Stimulated activated CD4-positive, alpha-beta T cell treated with anti-CD3 and anti-CD28 coated beads, TNF-alpha, amount 100 ng/mL, for 4 hours (primary cell): ENCODE data around the gene DSCAML1.

ENCODE experiments used
- DNase-seq, 3 experiments: peaks; one replicate each; pipeline ENCODE4 v3.0.0-alpha.2; 2020; ENCODE audit warnings: low read depth in 3 of 3

Gene DSCAML1

DNA sequence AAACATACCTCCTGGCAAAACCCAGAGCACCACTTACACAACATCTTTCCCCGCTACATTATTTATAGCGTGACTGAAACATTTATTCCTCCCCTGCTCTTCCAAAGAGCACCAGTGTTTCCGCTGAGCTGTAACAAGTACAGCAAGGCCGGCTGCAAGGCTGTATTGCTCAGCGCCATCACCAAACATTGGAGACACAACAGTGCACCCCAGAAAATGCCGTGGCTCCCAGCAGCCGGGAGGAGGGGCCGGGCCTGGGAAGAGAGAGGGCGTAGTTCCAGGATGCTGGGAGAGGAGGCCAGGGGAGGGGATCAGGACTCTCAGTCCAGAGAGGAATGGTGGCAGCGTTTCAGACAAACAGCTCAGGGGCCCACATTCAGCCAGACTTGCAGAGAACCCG is 133.2 kb downstream of the DSCAML1 start:
- DNase-seq: no peak

DNA sequence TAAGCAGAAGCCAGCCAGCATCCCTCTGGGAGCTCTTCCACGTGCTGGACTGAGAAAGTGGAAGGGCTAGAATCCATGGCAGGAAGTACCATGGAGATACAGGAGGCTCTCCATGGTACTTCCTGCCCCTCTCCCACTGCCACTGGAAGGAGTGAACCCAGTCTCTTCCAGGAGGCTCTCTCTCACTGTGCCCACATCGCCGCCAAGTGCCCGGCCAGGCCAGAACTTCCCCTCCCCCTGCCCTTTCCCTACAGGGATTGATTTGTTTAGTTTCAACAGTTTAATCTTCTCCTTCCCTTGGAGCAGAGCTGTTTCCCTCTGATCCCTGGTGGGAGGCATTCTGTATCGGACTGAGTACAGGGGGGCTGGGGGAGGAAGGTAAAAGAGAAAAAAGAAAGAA is 133.6 kb downstream of the DSCAML1 start:
- no peak for DNase-seq

DNA sequence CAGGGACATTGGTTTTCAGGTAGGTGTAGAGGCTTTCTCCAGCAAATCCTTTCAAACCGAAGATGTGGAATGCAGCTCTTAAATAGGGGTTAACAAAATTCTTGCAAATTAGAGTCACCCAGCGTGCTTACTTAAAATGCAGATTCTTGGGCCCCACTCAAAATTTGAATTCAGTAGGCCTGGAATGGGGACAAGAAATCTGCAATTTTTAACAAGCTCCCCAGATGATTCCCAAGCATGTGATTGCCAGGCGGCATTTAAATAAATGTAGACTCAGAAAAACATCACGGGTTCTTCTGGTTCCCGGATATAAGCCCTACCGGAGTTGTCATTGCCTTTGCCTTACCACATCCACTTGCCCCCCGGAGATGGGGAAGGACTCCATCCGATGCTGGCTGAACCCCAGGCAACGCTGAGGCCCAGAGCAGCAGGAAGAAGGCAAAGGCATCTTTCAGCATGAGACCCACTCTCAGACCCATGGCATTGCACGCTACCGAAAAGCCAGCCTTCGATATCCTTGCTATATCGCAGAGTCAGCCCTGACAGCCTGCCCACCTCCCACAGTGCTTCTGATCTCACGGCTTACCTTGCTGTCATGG is 134.2 kb downstream of the DSCAML1 start:
- DNase-seq: no peak

DNA sequence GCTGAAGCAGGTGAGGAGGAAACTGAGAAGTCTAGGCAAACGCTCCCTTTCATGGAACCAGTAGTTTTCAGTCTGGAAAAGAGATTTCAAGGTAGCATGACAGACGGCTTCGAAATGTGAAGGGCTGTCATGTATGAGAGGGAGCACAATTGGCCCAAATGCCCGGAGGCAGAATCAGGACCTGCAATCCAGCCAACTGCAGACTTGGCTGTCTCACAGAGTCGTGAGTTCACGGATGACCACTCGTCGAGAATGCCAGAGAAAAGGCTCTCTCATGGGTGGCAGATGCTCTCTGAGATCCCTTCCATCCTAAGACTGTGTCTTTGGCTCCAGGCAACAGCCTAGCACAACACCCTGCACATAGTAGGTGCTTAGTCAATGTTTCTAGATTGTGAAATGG is 134.8 kb downstream of the DSCAML1 start:
- DNase-seq: no peak

DNA sequence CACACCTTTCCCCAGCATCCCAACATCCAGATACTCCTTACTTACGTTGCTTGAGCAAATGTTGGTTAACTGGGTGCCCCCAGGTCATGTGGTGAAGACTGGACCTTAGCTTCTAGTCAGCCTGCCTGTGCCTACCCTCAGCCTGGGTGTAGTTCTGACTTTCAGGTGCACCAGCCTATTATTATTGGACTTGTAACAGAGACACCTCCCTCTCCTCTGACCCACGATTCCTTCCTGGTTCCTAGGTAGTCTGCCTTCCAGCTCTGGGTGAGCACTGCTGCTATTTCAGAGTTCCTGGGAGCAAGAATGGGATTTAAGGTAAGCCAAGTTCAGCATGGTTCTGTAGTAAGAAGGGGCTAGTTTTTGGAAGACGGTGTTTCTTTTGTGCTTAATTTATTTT is 138.2 kb downstream of the DSCAML1 start:
- no peak for DNase-seq

DNA sequence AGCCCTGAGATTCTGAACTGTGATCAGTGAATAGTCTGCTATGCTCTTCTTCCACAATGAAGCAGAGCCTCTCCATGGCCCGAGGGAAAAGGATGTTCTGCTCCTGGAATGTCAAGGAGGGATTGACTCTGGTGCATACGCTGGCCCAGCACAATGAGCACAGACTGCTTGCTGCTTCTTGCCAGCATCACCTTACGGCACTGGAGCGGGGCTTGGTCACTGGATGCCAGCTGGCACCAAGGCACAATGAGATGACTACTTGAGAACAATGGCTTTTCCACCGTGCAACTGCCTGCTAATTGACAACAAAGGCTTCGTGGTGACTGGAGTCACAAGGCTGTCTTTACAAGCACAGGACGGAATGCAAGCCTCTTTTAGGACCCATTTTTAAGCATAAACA is 139.2 kb downstream of the DSCAML1 start:
- no peak for DNase-seq

DNA sequence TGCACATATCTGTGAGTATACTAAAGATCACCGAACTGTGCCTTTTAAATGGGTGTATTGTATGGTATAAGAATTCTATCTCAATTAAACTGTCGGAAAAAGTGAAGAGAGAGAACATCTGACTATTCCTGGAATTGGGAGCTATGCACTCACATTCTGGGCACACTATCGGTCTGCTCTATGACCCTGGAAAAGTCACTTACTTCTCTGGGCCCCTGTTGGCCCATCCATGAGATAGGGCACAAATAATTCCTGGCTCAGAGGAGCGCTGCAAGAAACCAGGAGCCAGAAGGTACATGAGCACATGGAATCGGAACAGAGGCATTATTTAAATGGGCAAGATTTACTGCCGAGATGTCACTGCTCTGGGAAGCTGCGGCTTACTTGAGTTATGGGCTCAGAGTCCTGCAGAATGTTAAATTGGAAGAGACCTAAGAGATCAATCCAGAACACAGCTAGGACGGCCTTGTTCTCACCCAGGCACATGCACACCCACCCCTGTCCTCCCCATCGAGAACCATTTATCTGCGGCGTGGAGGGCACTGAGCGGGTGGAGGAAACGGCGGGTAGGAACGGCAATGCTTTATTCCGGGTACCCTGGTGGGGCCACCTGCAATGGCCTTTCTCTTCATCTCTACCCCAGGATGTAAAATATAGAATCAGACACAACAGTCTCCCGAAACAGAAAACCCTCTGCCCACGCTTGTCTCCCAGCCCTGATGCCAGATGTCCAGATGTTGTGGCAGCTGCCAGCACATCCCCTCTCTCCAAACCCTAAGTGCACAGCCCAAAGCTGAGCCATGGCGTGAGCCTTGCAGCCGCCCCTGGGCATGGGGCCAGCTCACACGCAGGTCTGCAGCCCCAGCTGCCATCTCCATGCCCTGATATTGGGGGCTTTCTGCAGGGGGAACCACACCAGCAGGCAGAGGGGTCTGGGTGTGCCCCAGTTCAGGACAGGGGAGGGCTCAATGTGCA is 142.4 kb downstream of the DSCAML1 start:
- DNase-seq: no peak

DNA sequence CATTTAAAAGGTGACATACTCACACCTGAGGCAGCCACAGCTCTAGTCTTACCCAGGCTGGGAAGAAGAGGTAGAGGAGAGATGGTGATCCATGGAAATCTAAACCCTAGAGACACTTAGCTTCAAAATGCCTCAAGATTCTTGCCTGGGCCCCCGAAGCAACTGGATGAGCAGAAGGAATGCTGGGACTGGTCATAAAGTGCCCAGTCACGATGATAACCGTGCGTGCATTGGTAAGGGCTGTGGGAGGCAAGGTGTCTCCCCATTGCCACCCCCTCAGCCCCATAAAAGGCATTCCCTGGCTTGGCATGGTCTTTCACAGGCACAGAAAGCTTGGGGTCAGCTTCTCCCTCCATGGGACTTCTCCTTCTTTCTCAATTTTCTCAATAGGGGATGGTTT is 144.5 kb downstream of the DSCAML1 start:
- DNase-seq: no peak

DNA sequence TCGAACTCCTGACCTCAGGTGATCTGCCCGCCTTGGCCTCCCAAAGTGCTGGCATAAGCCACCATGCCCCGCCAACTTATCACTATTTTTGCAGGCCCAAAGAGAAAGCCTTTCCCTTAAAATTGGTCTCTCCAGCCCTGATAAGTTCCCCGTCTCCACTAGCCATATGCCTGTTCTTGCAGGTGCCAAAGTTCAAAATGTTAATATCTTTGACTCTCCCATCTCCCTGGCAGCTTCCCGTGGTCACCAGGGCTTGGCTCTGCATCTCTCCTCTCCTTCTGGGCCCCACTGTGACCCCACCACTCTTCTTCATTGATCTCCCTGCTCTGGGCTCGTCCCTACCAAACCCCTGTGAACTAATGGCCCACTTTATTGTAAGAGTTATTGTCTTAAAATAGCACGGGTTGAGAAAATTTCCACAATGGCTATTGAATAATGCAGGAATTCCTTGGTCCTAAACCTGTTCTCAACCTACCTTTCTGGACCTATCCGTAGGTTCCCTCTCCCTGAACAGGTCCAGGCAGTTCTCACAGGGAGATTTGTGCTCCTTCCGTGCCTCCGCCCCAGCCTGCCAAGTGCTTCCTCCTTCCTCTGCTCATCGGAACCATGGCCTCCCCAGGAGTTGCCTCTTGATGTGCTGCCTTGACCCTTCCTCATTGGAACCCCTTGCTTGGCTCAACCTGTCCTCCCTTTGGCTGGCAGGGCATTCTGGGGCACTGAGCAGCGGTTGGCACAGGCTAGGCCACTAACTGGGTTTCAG is 147.5 kb downstream of the DSCAML1 start:
- no peak for DNase-seq

DNA sequence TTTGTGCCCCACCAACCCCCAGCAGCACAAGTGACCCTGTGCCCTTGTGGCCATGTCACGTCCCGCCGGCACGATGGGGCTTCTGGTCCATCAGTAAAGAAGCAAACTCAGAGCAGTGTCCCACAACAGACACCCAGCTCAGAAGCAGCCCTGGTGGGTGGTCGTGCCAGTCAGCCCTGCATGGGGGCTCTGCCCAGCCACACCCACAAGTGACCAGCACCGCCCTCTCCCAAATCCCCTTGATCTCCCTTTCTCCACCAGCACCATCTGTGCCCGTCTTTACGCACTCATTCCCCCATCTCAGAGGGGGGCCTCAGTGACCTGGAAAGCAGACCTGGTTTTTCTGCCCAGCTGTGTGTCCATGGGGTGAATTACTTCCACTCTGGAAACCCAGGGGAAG is 149.1 kb downstream of the DSCAML1 start:
- DNase-seq: no peak

DNA sequence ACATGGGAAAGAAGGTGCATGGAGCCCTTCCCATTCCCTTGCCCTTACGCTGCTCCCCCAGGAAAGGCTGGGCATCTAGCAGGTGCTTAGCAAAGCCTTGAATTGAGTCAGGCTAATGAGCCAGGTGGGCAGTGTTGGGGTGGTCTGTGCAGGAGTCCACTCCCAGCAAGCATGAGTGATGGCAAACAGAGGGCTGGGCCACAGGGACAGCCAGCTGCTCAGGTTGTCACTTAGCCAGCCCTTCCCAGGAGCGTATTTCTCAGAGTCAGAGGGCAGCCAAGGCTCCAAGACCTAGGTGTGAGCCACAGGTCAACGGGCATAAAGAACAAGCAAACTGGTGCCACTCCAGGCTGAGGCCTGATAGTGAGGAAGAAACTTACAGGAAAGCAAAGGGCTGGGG is 149.8 kb downstream of the DSCAML1 start:
- no peak for DNase-seq

DNA sequence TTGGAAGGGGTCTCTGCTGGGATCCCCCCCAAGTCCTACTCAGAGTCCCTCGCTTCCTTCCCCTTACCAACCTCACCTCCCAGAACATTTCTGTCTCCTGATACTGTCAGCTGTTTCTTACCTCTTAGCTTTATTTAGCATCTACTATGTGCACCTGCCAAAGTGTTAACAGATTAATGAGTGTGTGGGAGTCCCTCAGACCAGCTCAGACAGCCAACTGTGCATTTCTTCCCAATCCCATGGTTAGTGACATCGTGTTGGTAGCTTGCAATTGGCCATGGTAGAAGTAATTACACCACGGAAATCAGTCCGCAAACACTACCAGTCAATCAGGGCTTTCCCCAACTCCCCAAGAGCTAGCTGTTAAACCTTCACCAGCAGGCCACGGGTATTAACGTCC is 150.6 kb downstream of the DSCAML1 start:
- DNase-seq: no peak

DNA sequence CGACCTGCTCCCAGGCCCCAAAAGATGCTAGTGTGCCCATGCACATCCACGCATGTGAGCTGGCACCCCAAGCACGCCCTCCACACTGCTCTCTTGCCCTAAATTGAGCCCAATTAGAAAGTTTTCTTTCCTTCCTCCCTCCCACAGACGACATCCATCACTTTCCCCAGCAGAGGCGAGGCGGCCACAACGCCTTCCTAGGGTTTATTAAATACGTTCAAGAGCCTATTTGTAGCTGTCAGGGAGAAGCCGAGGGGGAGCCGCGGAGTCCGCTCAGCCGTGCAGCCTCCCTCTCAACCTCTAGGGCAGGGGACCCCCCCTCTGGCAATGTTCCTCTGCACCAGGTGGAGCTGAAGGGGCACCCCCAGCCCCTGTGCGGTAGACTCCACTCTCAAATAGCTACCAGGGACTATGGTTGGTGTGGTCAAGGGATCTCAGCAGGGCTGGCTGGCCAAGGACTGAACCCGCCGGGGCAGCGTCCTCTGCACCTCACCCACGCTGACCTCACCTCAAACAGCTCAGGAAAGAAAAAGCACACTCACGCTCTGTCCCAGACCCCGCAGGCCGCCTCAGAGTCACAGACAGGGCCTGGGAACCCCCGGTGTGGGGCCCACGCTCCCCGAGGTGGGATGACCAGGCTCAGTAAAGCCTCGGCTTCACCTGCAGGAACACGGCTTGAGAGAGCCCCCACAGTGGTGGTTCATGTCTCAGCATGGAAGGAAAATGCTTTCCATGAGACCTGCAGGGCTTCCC is 152.4 kb downstream of the DSCAML1 start:
- no peak for DNase-seq

DNA sequence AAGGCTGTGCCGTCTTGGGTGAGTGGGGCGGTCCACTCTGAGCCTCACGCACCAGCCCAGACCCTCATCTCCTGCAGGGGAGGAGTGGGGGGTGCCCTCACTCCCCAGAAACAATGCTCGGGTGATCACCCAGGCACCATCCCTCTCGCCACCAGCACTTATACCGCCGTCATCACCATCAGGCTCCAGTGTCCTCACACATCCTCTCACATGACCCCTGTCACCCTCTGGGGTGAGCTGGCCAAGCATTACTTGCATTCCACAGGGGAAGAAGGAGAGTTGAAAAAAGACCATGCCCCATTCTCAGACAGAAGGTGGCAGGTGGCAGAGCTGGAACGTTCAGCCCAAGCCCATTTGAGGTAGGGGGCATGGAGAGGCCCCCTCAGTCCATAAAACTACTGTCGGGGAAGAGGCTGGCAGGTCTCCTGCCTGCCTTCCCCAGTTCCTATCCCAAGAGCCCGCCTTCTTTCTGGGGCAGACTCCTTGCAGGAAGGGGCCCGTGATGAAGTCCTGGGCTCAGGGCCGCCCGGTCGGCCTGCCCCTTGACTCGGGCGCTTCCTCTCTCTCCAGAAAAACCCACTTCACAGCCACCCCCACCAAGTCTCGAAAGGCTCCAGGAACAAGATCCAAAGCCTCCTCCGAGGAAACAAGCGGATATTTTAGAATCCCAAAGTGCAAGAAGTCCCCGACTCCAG is 153.3 kb downstream of the DSCAML1 start:
- DNase-seq: no peak

DNA sequence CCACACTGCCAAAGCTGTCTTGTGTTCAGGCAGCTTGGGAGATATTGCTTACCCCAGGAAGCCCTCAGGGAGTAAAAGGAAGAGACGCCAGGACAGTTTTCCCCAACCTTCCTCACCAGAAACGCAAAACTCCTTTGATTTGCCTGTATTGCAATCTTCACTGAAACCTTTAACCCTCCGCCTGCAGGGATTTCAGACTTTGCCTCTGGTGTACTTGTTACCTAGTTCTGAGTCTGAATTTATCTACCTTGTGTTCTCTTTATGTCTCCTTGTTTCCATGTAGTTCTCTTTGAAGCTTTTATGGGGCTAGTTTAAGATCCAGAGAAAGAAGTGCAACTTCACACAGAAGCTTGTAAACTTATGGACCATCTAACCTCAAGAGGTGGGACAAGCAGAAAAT is 154.2 kb downstream of the DSCAML1 start:
- DNase-seq: no peak

DNA sequence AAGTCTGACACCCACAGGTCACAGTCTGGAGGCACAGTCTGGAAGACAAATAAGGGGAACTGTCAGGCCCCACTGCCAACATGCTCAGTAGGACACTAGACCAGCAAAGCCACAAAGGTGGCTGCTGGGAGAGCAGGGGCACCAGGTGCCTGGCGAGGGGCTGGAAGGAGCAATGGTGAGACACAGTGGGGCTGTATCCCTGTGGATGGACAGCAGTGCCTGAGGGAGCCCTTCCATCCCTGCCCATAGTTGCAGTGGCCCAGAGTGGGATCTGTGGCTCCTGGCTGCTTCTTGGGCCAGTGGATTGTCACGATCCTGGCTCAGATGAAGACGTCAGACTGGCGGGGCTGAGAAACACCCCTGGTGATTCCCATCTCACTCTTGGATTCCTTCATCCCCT is 154.6 kb downstream of the DSCAML1 start:
- DNase-seq: no peak

DNA sequence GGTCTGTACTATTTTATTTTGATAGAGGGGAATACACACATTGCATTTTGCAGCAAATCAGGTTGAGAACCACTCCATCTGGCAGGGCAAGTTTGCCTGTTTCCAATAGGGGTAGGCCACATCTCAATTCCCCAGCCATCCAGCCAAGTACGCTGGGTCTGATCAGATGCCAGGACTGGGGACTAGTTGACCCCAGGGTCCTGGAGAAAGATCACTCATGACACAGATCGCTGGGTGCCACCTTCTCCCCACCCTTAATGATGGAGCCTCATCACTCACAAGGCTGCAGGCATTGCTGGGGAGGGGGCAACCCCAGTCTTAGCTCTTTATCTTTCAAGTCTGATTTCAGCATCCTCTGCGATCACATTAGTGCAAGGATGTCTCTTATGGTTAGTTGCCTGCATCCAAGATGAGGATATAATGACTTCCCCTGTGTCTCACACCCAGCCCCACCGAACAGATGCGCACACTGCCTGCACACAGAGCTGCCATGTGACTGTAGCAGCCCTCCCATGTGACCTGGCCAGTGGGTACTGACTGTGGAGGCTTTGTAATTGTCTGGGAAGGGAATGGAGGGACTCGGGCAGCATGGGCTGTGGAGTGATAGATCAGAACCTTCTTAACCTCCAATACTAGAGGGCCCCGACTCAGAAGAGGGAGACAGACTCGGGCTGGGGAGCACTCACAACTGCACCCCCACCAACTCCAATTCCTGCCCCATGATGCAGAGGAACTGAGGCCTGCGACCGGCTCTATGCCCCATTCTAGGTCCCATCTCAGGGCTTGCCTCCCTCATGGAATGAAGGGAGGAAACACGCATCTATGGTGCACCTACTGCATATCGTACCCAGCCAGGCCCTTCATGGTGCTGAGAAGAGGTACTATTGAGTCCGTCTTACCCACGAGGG is 155.8 kb downstream of the DSCAML1 start:
- DNase-seq: no peak

DNA sequence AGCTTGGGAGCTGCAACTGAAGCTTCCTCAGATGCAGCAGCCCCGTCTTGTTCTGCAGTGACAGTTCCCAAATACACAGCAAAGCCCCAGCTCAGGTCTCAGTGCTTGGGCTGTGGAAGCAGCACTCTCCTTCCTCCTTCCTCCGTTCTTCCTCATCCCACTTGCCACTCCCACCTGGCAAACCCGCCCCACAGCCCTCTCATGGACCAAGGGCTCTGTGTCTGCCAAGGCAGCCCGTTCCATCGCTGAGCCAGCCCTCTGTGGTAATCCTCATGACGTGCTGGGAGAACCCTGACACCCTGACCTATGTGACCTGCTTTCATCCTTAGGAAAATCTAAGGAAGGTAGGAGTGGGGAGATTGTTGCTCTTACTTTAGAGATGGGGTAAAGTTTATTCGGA is 157.0 kb downstream of the DSCAML1 start:
- DNase-seq: no peak

DNA sequence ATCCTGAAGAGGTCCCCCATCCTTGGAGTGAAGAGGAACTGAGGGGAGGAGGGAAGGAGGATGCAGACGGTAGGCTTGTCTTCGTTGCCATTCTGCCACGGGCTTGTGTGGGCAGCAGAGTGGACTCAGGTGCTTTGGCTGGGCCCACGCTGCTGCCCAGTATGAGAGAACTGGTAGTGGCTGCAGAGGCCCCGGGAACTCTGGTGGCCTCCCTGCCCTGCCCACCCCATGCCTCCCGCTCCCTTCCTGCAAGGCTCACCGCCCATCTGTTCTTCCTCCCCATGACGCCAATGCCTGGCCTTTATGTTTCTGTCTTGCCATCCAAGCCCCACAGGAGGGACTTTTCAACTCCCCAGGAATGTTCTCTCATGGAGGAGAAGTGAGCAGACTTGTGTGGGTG is 157.4 kb downstream of the DSCAML1 start:
- no peak for DNase-seq

DNA sequence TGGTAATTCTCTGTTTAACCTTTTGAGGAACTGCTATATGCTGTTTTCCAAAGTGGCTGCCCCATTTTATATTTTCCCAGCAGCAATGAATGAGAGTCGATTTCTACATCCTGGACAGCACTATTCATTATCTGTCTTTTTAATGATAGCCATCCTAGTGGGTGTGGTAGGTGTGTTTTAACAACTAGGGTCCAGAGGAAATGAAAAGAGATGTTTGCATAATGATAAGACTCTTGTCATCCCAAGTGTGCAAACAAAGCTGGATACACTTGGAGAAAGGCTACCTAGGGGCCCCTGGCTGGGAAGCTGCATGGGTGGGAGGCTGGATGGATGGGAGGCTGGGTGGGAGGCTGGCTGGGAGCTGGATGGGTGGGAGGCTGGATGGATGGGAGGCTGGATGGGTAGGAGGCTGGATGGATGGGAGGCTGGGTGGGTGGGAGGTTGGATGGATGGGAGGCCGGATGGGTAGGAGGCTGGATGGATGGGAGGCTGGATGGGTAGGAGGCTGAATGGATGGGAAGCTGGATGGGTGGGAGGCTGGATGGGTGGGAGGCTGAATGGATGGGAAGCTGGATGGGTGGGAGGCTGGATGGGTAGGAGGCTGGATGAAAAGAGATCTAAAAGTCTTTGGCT is 158.0 kb downstream of the DSCAML1 start:
- DNase-seq: no peak
